G401.6 (cell line): Measurements from ENCODE around the gene HAVCR1.
"Not testable (repeated sequence)": the region's sequence is repeated elsewhere in the genome, so short reads cannot be mapped to it uniquely, and the experiment has no call there.

Source experiments
- FAIRE-seq: peaks from 2 replicates; lab custom pipeline; 2012; peaks lifted over from hg19 to GRCh38; lab: Jason Lieb, UNC

HAVCR1 gene

DNA sequence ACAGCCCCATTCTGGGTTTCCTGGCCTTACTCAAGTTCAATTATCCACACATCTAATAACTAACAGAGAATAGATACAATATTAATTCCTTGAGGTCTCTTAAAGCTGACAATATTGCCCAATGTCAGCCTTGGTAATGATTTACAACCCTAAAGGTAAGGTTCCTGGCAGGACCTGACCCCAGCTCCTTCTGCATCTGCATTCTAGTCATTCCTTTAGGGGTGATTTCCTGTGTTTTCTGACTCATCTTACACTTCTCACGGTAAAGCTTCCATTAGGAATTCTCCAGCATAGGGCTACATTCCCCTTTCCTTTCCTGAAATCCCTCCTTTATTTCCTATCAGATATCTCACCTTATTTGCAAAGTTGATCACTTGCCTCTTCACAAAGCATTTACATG lies 9.3 kb downstream of the HAVCR1 start:
- FAIRE-seq = no peak

DNA sequence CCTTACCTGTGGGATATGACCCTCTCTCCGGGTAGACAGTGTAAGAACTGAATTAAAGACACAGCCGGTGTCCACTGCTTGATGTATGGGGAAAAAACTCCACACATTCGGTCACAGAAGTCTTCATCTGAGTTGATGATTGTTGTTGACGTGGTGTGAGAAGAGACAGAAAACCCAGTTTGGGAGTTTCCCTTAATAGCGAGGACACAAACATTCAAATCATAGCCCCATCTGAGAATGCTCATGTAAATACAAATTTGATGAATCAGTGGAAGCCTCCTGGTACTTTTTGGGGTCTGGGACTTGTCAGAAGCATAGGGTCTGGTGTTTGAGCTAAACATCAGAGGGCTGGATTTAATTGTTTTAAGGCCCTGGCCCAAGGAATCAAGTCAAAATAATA lies 11.0 kb downstream of the HAVCR1 start:
- FAIRE-seq = no peak

GRCh38 chr5:157047016-157047415 lies 11.9 kb downstream of the HAVCR1 start:
- FAIRE-seq = not testable (repeated sequence)

DNA sequence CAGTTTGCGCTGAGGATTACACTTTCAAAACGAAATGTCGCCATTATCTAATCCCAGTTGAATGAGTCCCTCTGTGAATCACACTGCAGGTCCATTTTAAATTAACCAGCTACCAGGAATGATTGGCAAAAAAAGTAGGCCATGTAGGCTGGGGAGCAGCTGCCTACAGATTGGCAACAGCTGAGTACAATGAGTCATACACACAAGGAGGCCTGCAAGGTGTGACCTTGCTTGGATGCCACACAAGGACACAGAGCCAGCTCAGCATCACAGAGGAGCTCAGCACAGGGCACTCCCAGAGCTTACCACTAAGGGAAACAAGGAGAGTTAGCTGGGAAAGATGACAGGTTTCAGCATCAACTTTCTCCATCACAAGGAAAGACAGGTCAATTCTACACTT lies 12.9 kb downstream of the HAVCR1 start:
- no peak for FAIRE-seq

GRCh38 chr5:157045601-157046000 lies 13.3 kb downstream of the HAVCR1 start:
- no peak for FAIRE-seq

DNA sequence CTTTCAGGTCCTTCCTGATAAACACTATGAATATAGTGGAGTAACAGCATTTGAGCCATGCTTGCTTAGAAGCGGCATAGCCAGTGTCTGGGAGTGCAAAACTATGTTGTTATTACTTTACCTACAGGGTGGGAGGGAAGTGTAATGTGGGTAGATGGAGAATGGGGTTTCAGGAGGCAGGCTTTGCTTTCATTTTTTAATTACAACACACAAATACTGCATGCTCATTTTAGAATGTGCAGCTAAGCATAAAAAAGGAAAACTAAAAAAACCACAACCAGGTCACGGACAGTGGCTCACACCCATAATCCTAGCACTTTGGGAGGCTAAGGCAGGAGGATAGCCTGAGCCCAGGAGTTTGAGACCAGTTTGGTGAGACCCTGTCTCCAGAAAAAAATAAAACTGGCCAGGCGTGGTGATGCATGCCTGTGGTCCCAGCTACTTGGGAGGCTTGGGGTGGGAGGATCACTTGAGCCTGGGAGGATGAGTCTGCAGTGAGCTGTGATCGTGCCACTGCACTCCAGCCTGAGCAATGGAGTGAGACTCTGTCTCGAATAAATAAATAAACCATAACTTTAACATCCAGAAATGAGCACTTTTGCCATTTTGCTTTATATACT lies 20.2 kb downstream of the HAVCR1 start:
- no peak for FAIRE-seq

GRCh38 chr5:157034106-157035072 lies 24.5 kb downstream of the HAVCR1 start:
- FAIRE-seq = not testable (repeated sequence)

DNA sequence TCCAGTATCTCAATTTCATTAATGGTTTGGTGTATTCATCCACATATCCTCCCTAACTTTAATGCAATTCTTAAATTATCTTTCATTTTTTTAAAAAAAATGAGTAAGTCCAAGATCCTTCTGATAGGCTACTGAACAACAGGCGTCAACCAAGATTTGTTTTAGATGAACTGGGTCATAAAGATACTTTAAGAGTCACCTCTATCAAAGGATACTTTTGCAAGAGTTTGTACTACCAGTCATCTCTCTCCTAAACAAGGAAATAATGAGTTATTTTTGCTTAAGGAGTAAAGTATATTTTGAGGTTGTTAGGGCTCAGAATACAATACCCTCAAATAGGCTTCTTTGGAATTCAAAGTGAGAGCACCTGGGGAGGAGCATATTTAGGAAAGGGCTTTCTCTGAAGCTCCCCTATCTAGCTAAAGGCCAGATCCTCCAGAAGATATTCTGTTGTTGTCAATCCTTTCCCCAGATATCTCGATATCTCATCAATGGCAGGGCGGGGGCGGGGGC lies 25.8 kb downstream of the HAVCR1 start:
- no peak for FAIRE-seq

DNA sequence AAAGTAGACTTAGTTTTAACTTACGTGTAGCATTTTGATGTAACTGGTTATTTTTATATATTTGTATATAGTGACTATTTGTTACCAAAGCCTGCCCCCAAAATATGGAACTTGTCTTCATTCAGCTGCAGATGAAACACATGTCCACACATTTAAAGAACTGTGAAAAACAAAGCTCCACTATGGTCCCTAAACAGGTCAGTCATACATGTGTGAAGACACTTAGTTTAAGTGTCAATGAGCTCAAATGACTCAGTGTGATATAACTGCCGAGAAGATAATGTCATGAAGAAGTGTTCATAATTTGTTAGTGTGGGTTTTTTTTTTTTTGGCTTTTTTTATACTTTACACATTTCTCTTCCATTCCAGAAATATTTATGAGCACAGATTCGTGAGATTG lies 28.2 kb downstream of the HAVCR1 start:
- no peak for FAIRE-seq

GRCh38 chr5:157029457-157029856 lies 29.5 kb downstream of the HAVCR1 start:
- FAIRE-seq = no peak

DNA sequence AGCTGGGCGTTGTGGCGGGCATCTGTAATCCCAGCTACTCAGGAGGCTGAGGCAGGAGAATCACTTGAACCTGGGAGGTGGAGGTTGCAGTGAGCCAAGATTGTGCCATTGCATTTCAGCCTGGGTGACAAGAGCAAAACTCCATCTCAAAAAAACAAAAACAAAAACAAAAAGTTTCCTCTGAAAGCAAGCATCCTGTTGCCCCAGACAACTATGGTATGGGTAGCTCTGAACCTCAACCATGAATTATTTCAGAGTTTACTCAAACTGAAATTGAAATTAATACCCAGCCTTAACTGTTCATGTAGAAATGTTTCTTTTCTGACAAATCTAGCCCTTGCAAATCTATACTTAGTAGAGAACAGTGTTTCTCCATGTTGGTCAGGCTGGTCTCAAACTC lies 31.3 kb downstream of the HAVCR1 start:
- not testable (repeated sequence) for FAIRE-seq

DNA sequence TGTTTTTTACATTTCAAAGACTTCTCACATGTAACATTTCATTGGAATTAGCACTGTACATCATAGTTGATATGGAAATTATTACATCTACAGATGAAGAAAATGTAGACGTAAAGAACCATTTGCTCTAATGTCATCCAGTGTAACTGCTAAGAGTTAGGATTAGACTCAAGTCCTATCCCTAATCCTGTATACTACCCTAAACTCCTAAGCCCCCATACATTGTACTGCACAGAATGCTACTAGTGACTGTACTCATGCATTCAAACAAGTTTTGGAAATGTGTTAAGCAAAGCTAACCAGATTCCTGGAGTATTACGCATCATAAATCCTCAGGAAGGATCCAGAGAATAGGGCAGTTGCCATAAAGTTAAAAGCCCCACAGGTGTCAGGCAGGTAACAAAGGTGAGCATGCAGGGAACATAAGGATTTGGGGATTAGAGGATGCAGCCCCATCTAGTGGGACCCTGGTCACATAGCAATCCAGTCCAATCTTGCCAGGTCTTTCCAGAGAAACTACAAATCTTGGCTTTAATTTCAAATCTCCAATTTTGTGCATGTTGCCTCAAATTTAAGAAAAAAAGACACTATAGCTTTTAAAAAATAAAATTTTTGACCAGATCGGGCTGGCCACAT lies 32.0 kb downstream of the HAVCR1 start:
- FAIRE-seq = no peak

DNA sequence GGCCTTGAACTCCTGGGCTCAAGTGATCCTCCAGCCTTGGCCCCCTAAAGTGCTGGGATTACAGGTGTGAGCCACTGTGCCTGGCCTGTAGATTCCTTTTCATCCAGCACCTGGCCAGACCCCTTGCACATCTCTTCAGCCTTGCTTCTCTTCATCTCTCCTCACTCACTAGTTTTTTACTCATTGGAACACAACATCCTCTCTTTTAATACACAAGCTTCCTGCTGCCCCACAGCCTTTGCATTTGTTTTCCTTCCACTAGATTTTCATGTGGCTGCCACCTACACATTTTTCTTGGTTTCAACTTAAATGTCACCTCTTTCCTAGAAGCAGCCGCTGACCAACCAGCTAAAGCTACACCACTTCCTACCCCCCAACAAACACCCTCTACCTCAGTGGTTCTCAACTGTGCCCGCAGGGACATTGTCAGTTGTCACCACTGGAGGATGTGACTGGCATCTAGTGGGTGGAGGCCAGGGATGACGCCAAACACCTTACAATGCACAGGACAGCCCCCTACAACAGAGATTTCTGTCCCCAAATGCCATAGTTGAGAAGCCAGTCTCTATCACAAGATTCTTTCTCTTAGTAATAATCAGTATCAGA lies 33.7 kb downstream of the HAVCR1 start:
- no peak for FAIRE-seq

- no peak for FAIRE-seq
Measured at GRCh38 chr5:157024208-157024959, 34.5 kb downstream of the HAVCR1 start.

- FAIRE-seq = no peak
Measured at GRCh38 chr5:157022024-157022423, 36.9 kb downstream of the HAVCR1 start.

DNA sequence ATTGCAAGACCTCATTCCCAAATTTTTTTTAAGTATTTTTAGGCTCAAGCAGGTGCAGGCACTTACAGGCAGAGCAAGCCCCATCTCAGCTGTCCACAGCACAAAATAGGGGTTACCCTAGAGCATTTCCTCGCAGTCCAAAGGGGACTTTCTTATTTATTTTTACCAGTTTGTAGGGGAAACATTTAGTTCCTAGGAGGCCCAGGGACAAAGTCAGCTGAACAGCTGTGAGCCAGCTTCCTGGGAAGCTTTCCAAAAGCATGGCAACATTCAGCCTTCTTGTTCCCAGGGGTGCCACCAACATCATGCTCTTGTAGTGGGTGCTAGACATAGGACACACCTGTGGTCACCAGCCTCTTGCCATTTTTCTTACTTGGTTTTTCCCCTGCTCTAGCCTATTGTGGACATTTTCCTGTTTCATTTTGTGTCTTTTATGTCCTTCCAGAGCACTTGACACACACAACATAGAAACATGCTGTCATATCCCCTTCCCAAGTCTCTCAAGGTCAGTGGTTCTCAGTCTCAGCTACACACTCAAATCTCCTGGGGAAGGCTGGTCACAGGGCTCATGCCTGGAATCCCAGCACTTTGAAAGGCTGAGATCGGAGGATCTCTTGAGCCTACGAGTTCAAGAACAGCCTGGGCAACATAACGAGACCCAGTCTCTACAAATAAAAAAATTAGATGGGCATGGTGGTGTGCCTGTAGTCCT lies 38.2 kb downstream of the HAVCR1 start:
- FAIRE-seq = no peak

GRCh38 chr5:157020002-157020401 lies 38.9 kb downstream of the HAVCR1 start:
- FAIRE-seq = no peak

DNA sequence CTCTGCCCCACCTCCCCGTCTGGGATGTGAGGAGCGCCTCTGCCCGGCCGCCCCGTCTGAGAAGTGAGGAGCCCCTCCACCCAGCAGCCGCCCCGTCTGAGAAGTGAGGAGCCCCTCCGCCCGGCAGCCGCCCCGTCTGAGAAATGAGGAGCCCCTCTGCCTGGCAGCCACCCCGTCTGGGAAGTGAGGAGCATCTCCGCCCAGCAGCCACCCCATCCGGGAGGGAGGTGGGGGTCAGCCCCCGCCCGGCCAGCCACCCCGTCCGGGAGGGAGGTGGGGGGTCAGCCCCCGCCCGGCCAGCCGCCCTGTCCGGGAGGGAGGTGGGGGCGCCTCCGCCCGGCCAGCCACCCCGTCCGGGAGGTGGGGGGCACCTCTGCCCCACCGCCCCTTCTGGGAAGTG lies 44.8 kb downstream of the HAVCR1 start:
- FAIRE-seq = not testable (repeated sequence)

DNA sequence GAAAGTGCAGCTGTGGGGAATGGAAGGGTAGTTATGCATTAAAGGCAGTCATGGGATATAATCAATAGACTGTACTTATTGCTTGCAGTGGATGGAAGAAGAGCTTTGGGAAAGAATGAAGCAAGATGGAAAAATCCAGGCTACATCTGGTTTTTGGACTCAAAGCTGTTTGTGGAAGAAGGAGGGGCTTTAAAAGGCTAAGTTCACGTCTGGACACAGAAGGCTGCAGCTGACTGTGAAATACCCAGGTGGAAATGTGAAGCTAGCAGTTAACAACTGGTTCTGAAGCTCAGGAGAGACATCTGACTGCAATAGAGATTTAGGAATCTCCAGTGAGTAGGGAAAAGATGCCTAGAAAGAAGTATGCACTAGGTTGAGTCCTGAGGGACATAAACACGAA lies 52.7 kb downstream of the HAVCR1 start:
- FAIRE-seq = no peak

GRCh38 chr5:157004893-157005551 lies 53.9 kb downstream of the HAVCR1 start:
- FAIRE-seq = no peak

- no peak for FAIRE-seq
Measured at GRCh38 chr5:156991714-156992113, 67.2 kb downstream of the HAVCR1 start.
